Endothelial cell of umbilical vein (primary cell): Measurements from ENCODE around the gene ABCA7. TPM values are rescaled to one million over a fixed set of nuclear protein-coding genes. Genes with fewer than 3 reads are reported as not detected.

Experiments used
- BruUV-seq: library from RNA; stranded (reverse); fragments of 400-500 nt; replicated peaks from 2 replicates; lab custom pipeline; 2021; lab: Mats Ljungman, UMichigan
- CTCF ChIA-PET: fragments of 300-600, 350-600 bp; sonication (Branson Sonifier 250); formaldehyde crosslinking; loops from one replicate; lab custom pipeline; 2021; ENCODE audit warnings: antibody characterized with exemption, inconsistent platforms; lab: Charles Lee
- POLR2A ChIA-PET: fragments of 300-600, 350-600 bp; sonication (Branson Sonifier 250); formaldehyde crosslinking; loops from one replicate; lab custom pipeline; 2021; ENCODE audit warnings: antibody characterized with exemption, inconsistent platforms; lab: Charles Lee
- DNase-seq: peaks from one replicate; pipeline ENCODE4 v3.0.0-alpha.2; 2011; ENCODE audit warnings: low read depth, low spot score
- FAIRE-seq: peaks from 2 replicates; lab custom pipeline; 2011; peaks lifted over from hg19 to GRCh38; lab: Jason Lieb, UNC
- H2AFZ ChIP-seq: 2 replicates; pipeline ENCODE4 v1.6.0; 2012; ENCODE audit warnings: low read depth, low read length, control low read depth, inconsistent platforms
- H3K27ac ChIP-seq: 2 replicates; pipeline ENCODE4 v1.5.1; 2011; ENCODE audit warnings: low read depth, mild to moderate bottlenecking, control low read depth, low read length, moderate library complexity; ENCODE audit not compliant: insufficient read depth
- H3K27me3 ChIP-seq, 2 experiments: 2 replicates each; pipeline versions ENCODE4 v1.6.0 to v1.6.1; 2011; ENCODE audit warnings: low read length in 2 of 2, mixed read lengths in 1 of 2; ENCODE audit not compliant: control insufficient read depth in 2 of 2, insufficient read depth in 2 of 2
- H3K36me3 ChIP-seq, 2 experiments: 2 replicates in 1 of 2; 3 replicates in 1 of 2; pipeline ENCODE4 v1.5.1; 2011; ENCODE audit warnings: low read length in 2 of 2, mild to moderate bottlenecking in 1 of 2, moderate library complexity in 1 of 2; ENCODE audit not compliant: control insufficient read depth in 2 of 2, insufficient read depth in 2 of 2; ENCODE audit errors: extremely low read depth in 1 of 2
- H3K4me1 ChIP-seq: 3 replicates; pipeline ENCODE4 v1.5.1; 2011; ENCODE audit warnings: mild to moderate bottlenecking, low read length; ENCODE audit not compliant: control insufficient read depth, insufficient read depth; ENCODE audit errors: extremely low read depth
- H3K4me2 ChIP-seq: 2 replicates; pipeline ENCODE4 v1.6.1; 2011; ENCODE audit warnings: low read length, control low read depth, mixed read lengths; ENCODE audit not compliant: insufficient read depth
- H3K4me3 ChIP-seq, 3 experiments: fragments of 200-600 bp in 1 of 3; sonication (generic), shearing (Covaris generic) in 1 of 3; replicated peaks in 1 of 3; 2 replicates each; pipeline ENCODE4 v1.5.1; 2011 to 2016; ENCODE audit warnings: control low read depth in 3 of 3, low read length in 3 of 3, mild to moderate bottlenecking in 2 of 3, inconsistent platforms in 1 of 3, low read depth in 1 of 3, moderate library complexity in 1 of 3; ENCODE audit not compliant: insufficient read depth in 1 of 3
- H3K79me2 ChIP-seq: 2 replicates; pipeline ENCODE4 v1.6.0; 2012; ENCODE audit warnings: low read length, inconsistent platforms; ENCODE audit not compliant: control insufficient read depth, insufficient read depth
- H3K9ac ChIP-seq: replicated peaks from 2 replicates; pipeline ENCODE3; 2011; ENCODE audit warnings: low read length, control low read depth; ENCODE audit not compliant: insufficient read depth; ENCODE audit errors: extremely low read depth
- H3K9me1 ChIP-seq: replicated peaks from 3 replicates; pipeline ENCODE4 v1.6.0; 2011; ENCODE audit warnings: mild to moderate bottlenecking, low read length; ENCODE audit not compliant: control insufficient read depth, insufficient read depth; ENCODE audit errors: extremely low read depth
- H3K9me3 ChIP-seq: replicated peaks from 2 replicates; pipeline ENCODE4 v1.5.1; 2012; ENCODE audit warnings: low read length, inconsistent platforms; ENCODE audit not compliant: control insufficient read depth, insufficient read depth
- H4K20me1 ChIP-seq: replicated peaks from 2 replicates; pipeline ENCODE3; 2011; ENCODE audit warnings: mild to moderate bottlenecking, low read length; ENCODE audit not compliant: control insufficient read depth, insufficient read depth; ENCODE audit errors: extremely low read depth
- CTCF ChIP-seq, 2 donors: IDR thresholded peaks; 1 replicate in 1 of 2; 2 replicates in 1 of 2; pipeline ENCODE4 v1.5.1; 2011; ENCODE audit warnings: low read length in 2 of 2, mild to moderate bottlenecking in 2 of 2, moderate library complexity in 2 of 2, control low read depth in 1 of 2, inconsistent platforms in 1 of 2, low read depth in 1 of 2; ENCODE audit not compliant: insufficient read depth in 1 of 2; ENCODE audit errors: extremely low read depth in 1 of 2
- FOS ChIP-seq: IDR thresholded peaks from 2 replicates; pipeline ENCODE4 v1.6.1; 2011; ENCODE audit warnings: mild to moderate bottlenecking, low read length, moderate library complexity, borderline replicate concordance; ENCODE audit not compliant: insufficient read depth
- GATA2 ChIP-seq: IDR thresholded peaks from 2 replicates; pipeline ENCODE4 v1.7.0; 2011; ENCODE audit warnings: low read depth, mild to moderate bottlenecking, moderate library complexity, mixed read lengths, low read length; ENCODE audit not compliant: insufficient read length, insufficient read depth
- JUN ChIP-seq: IDR thresholded peaks from 2 replicates; pipeline ENCODE4 v1.6.1; 2011; ENCODE audit warnings: borderline replicate concordance, low read depth; ENCODE audit not compliant: insufficient read length, insufficient read depth
- MAX ChIP-seq: IDR thresholded peaks from 2 replicates; pipeline ENCODE4 v1.6.1; 2011; ENCODE audit not compliant: insufficient read depth, insufficient read length
- MYC ChIP-seq: IDR thresholded peaks from one replicate; pipeline ENCODE4 v1.6.1; 2011; ENCODE audit warnings: mild to moderate bottlenecking, low read depth, low read length
- POLR2A ChIP-seq: IDR thresholded peaks from 2 replicates; pipeline ENCODE4 v1.6.1; 2012; ENCODE audit warnings: low read depth, mild to moderate bottlenecking, control low read depth, low read length
- POLR2AphosphoS5 ChIP-seq: IDR thresholded peaks from 2 replicates; pipeline ENCODE4 v1.6.1; 2012; ENCODE audit warnings: low read depth, mild to moderate bottlenecking, control low read depth, low read length, moderate library complexity; ENCODE audit not compliant: insufficient read depth
- dilution Hi-C: fragments of 300-500 bp; cut with MboI; formaldehyde crosslinking; loops from one replicate; pipeline ENCODE4 v1.15.0; 2019; ENCODE audit warnings: low sequenced_read_pairs; ENCODE audit not compliant: extremely low pct_ligation_motif_present
- intact Hi-C: fragments of 100-400 bp; cut with micrococcal nuclease; formaldehyde crosslinking; loops from one replicate; pipeline ENCODE4 v1.10.0; 2022
- polyA plus RNA-seq, 4 experiments: library from polyadenylated mRNA; depleted of rRNA in 3 of 4; stranded (reverse) in 3 of 4; unstranded in 1 of 4; fragments of >200 nt; gene quantifications; 2 replicates each; pipeline versions ENCODE4 v1.2.1 to v1.2.3, GENCODE V29; 2011 to 2012; ENCODE audit warnings: missing spikeins in 1 of 4
- total RNA-seq: library from RNA; stranded (reverse); gene quantifications from 2 replicates; pipeline ENCODE4 v1.2.3, GENCODE V29; 2021

Gene ABCA7
- total and polyA plus RNA-seq, 2 donors (not counting 3 experiments of a cell fraction or from before 2014, with no cell fraction given): 5.7 to 9.8 TPM

GRCh38 chr19:1037621-1038064 lies 2.3 kb upstream of the ABCA7 start:
- POLR2A ChIA-PET: interaction anchor here (1.8 kb wide), 1 partner anchor 11 kb away, joined by 5 read pairs; the partner anchor contains the start of gene CNN2
- peak; percentile 12 for FAIRE-seq
- no peaks in the 10 kb centered on the region for H4K20me1 ChIP-seq
- H3K4me1 ChIP-seq: peaks cover 25% of the 10 kb centered on the region
- H3K79me2 ChIP-seq: peaks cover 2% of the 10 kb centered on the region
- peak overlapping the region; percentile 27 for H3K27ac ChIP-seq
- no peak overlapping the region for H3K4me2 ChIP-seq
- no peak overlapping the region for H3K9ac ChIP-seq
- no peak for DNase-seq
- no peaks in the 10 kb centered on the region for H3K9me3 ChIP-seq
- H3K4me3 ChIP-seq: no peak overlapping the region
- H3K9me1 ChIP-seq: no peaks in the 10 kb centered on the region
- CTCF ChIA-PET: interaction anchor here (1.5 kb wide), 1 partner anchor 37 kb away, joined by 5 read pairs; the partner anchor contains the start of gene GRIN3B
- intact Hi-C loops: no loop called here
- no peak overlapping the region for H2AFZ ChIP-seq
- no TSS peak for BruUV-seq
- TF ChIP-seq MAX (no peak), FOS (no peak), POLR2AphosphoS5 (no peak), POLR2A (no peak), MYC (no peak), JUN (no peak)
- dilution Hi-C loops: no loop called here
- H3K36me3 ChIP-seq: peaks cover 11 to 15% of the 10 kb centered on the region in 2 experiments
- H3K27me3 ChIP-seq: no peaks in the 10 kb centered on the region

DNA sequence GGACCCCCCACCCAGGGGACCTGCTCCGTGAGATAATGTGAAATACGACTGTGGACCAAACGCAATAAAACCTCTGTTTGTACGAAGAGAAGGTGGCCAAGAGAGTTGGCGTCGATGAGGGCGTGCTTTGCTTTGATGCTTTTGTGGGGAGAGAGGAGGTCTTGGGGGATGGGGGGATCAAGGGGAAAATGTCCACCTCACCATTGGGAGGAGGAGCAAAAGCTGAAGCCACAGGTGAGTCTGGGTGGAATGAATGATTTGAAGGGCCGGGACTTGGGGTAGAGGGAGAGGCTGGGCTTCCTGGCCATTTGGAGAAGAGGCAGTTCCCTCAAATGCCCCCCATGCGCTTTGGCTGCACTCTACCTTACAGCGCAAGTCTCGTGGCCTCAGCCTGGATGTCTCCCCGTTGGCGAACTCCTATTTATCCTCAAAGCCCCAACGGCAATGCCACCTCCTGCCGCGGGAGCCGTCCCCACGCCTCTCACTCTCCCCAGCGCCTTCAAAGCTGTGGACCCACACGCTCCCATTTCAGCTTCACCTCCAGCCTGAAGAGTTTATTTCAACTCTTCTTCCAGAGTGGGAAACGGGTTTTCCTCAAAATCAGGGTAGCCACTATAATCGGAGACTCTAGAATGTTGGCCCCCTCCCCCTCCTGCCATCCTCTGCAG lies 795 bp upstream of the ABCA7 start:
- H3K9me1 ChIP-seq: no peaks in the 10 kb centered on the region
- no peak overlapping the region for H3K9ac ChIP-seq
- H3K27me3 ChIP-seq: no peaks in the 10 kb centered on the region
- H4K20me1 ChIP-seq: no peaks in the 10 kb centered on the region
- POLR2A ChIA-PET: interaction anchor here (1.1 to 1.7 kb wide), 2 partner anchors 11 to 65 kb away, joined by 3 to 36 read pairs; partner anchors contain the start of gene CNN2
- no peaks in the 10 kb centered on the region for H3K9me3 ChIP-seq
- intact Hi-C loops (no loop called here), dilution Hi-C loops (no loop called here)
- DNase-seq (no peak), FAIRE-seq (no peak)
- no TSS peak for BruUV-seq
- TF ChIP-seq GATA2 (no peak), FOS (no peak), MAX (no peak), CTCF (IDR thresholded peaks at IDR 0.05; ENCODE audit: extremely low read depth in 1 of 2, insufficient read depth in 1 of 2, low read depth in 1 of 2, low read length in 2 of 2) (no peak)
- H3K79me2 ChIP-seq: no peaks in the 10 kb centered on the region
- H2AFZ ChIP-seq: no peak overlapping the region
- CTCF ChIA-PET: interaction anchor here (0.8 to 2.7 kb wide), 4 partner anchors 10 to 28 kb away, joined by 3 to 10 read pairs (median 6); partner anchors contain the start of genes ARHGAP45, CNN2 and RNU6-2
- H3K27ac ChIP-seq: no peak overlapping the region
- H3K36me3 ChIP-seq: peaks cover 11 to 12% of the 10 kb centered on the region in 2 experiments
- peaks cover 25% of the 10 kb centered on the region for H3K4me1 ChIP-seq
- H3K4me2 ChIP-seq: no peak overlapping the region
- no peak overlapping the region for H3K4me3 ChIP-seq
